HCEC 1CT (cell line): ENCODE measurements around the gene GCK.

ENCODE experiments used
- DNase-seq: peaks from one replicate; pipeline ENCODE4 v3.0.0-alpha.2; 2017

GCK gene

DNA sequence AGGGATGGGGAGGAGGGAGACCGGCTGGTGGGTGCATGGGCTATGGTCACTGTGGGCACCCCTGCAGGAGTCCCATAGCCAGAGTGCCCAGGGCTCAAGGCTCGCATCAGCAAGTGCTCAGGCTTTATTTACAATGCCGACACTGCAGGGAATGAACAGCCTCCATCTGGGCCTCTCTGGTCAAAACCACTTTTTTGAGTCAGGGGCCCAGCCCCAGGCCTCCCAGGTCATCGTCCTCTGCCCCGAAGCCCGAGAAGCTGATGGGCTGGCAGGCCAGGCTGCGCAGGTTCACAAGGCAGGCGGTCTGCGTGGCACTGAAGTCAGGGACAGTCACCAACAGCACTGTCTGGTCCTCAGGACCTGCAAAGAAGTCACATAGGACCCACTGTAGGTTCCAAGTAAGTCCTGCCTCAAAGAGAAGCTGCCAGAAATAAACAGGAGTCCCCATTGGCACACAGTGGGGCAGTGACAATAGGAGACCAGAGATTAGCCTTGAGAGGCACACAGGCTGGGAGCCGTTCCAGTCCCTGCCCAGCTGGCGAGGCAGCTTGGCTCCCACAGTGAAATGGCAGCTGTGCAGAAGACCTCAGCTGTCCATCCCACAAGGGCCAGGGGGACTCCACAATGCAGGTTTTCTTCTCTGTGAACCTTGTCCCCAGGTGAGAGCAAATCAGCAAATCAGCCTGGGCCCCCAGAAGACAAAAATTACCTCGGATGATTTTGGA is 74.5 kb downstream of the GCK start:
- no peak for DNase-seq

- DNase-seq, result no peak
These were observed 75.4 kb downstream of the GCK start for GRCh38 chr7:44113764-44114354.

DNA sequence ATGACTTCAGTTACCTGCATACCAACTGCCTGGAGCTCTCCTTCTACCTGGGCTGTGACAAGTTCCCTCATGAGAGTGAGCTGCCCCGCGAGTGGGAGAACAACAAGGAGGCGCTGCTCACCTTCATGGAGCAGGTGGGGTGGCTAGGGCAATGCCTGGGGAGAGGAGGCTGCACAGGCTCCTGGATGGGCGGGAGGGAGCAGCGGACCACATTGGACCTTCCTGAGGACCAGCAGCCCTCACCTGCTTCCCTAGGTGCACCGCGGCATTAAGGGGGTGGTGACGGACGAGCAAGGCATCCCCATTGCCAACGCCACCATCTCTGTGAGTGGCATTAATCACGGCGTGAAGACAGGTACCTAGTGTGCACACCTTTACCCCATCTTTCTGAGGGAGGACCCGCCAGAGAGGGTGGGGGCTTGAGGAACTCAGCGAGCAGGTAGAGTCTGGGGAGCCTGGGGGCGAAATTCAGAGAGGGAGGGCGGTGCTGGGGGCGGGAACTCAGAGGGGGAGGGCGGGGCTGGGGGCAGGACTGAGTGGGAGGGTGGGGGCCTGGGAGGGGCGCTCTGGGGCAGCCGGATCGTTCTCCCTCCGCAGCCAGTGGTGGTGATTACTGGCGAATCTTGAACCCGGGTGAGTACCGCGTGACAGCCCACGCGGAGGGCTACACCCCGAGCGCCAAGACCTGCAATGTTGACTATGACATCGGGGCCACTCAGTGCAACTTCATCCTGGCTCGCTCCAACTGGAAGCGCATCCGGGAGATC is 76.1 kb downstream of the GCK start:
- DNase-seq, result no peak

GRCh38 chr7:44112231-44112996 is 76.8 kb downstream of the GCK start:
- DNase-seq, result no peak

DNA sequence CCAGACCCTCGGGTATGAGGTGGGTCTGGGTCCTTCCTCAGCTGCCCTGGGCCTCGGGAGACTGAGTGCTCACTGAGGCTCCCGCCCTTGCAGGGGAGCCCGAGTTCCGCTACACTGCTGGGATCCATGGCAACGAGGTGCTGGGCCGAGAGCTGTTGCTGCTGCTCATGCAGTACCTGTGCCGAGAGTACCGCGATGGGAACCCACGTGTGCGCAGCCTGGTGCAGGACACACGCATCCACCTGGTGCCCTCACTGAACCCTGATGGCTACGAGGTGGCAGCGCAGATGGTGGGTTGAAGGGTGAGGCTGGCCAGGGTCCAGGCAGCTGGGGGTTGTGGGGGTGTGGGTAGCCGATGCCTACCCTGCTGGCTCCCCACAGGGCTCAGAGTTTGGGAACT is 77.5 kb downstream of the GCK start:
- DNase-seq, result no peak

- DNase-seq, result no peak
These were observed 78.3 kb downstream of the GCK start for GRCh38 chr7:44110719-44111635.

- DNase-seq, result no peak
These were observed 79.2 kb downstream of the GCK start for GRCh38 chr7:44109991-44110390.

DNA sequence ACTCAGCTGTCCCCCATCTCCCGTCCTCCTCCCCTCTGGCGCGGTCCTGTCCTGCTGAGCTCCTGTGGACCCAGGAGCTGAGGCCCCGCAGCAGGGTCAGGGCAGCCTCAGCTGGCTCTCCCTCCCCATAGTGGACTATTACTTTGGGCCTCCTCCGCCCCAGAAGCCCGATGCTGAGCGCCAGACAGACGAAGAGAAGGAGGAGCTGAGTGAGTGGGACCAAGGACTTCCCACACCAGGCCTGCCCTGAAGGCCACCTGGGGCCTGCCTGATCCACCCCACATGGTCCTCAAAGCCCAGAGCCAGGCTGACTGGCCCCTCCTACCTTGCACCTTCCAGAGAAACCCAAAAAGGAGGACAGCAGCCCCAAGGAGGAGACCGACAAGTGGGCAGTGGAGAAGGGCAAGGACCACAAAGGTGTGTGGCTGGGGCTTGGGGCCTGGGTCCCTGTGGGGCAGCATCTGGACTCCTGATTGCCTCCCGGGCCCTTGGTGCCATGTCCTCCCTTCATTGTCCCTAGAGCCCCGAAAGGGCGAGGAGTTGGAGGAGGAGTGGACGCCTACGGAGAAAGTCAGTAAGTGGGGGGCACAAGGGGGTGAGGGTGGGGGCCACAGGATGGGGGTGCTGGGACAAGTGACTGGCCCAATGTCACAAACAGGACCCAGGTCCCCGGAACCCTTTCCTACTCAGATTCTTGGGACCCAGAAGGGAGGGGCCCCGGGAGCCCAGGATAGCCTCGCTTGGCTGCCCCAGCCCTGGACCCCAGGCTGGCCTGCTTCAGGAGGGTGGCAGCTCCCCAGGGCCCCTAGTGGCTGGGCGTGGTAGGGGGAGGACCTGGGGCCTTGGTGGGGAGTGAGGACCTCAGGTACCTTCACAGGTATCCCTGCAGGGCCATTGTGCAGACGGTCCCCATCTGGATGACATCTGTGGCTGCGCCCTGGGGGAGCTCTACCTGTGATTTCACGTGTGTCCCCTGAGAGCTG is 80.2 kb downstream of the GCK start:
- DNase-seq, result no peak

- DNase-seq, result no peak
These were observed 81.1 kb downstream of the GCK start for GRCh38 chr7:44107961-44108767.

- DNase-seq, result no peak
These were observed 81.9 kb downstream of the GCK start for GRCh38 chr7:44107116-44107960.

- DNase-seq, result no peak
These were observed 82.8 kb downstream of the GCK start for GRCh38 chr7:44106311-44107065.

DNA sequence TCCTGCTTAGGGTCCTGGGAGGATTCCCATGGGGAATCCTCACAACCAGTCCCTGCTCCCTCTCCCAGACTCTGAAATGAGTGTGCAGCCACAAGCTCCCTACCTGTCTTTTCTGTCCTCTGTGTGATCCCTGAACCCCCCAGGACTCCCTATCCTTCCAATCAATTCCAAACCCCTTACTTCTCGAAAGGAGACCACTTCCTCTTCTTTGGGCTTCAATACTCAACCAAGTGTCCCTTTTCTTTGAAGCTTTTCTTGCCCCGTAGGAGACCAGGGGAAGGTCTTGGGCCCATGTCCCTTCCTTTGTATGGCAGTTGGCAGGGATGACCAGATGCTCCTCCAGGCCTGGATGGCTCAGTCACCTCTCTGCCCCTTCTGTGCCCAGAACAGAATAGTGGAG is 83.4 kb downstream of the GCK start:
- no peak for DNase-seq

GRCh38 chr7:44104860-44105771 is 84.1 kb downstream of the GCK start:
- peak; percentile 65 for DNase-seq

DNA sequence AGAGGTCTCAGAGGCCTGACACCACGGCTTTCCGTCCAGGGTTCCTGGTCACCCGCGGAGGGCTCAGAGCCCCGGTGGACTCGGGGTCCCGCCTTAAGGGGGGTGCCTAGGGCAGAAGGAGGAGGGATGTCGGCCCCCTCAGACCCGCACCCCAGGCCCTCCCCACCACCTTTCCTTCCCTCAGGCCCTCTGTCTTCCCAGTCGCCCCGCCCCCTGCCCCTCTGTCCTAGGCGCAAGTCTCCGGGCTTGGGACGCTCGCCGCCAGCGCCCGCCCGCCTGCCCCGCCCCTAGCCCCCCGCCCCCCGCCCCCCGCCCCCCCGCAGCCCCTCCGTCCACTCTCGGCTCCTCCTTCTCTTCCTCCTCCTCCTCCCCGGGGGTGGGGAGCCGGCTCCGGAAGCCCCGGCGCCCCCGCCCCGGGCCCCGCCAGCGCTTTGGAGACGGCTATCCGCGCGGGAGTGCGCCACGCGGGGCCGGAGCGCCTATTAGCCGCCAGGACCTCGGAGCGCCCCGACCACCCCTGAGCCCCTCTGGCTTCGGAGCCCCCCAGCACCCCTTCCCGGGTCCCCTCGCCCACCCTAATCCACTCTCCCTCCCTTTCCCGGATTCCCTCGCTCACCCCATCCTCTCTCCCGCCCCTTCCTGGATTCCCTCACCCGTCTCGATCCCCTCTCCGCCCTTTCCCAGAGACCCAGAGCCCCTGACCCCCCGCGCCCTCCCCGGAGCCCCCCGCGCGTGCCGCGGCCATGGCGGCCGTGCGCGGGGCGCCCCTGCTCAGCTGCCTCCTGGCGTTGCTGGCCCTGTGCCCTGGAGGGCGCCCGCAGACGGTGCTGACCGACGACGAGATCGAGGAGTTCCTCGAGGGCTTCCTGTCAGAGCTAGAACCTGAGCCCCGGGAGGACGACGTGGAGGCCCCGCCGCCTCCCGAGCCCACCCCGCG is 85.0 kb downstream of the GCK start, which contains the start of gene AEBP1:
AEBP1 (plus strand) TSS at position 423 of the 937 bp plus-strand sequence; CDS start at position 744, 321 bp downstream.
- peak; percentile 22 for DNase-seq

DNA sequence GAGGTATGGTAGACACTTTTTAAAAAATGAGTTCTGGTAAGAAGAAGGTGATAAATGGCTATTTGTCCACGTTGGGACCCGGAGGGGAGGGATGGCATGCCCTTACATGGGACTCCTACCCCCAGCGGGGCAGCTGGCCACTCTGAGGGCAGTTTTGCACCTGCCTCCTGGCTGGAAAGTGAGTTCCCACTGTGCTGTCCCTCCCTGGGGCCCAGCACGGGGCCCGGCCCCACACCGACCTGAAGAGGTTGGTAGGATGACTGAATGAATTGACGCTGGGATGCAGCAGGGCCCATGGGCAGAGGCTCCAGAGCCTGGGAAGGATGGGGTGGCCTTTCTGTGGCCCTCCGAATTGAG is 85.7 kb downstream of the GCK start:
- no peak for DNase-seq
